ENCODE measurements around the gene MLYCD.

GRCh38 chr16:83940119-83940518 is 41.2 kb downstream of the MLYCD start:
- TF ChIP-seq CTCF (IDR thresholded peaks at IDR 0.05; ENCODE audit: low read length) (no peak), EZH2 (IDR thresholded peaks at IDR 0.05; ENCODE audit: borderline replicate concordance, low read length) (no peak)
